Measurements from ENCODE around the gene APP.

DNA sequence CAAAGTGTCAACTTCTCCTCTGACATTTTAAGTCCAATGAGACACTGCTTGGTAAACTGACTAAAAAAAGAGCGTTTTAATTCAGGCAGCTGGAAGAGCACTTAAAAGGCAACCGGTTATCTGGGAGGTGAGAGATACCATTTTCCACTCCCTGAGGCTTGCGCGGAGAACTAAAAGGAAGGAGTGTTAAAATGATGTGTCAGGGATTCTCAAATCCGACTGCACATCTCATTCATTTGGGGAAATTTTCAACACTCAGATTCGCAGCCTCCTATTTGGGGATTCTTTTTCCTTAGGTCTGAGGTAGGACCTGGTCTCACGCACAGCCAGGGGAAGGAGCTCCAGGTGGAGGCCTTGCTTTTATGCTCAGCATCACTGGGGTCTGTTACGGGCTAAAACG lies 281.9 kb downstream of the APP start:
- TF ChIP-seq POLR2AphosphoS5 (IDR thresholded peaks at IDR 0.05) (no peak), POLR2A (IDR thresholded peaks at IDR 0.05) (no peak)
- TF ChIP-seq, protein P1, sequence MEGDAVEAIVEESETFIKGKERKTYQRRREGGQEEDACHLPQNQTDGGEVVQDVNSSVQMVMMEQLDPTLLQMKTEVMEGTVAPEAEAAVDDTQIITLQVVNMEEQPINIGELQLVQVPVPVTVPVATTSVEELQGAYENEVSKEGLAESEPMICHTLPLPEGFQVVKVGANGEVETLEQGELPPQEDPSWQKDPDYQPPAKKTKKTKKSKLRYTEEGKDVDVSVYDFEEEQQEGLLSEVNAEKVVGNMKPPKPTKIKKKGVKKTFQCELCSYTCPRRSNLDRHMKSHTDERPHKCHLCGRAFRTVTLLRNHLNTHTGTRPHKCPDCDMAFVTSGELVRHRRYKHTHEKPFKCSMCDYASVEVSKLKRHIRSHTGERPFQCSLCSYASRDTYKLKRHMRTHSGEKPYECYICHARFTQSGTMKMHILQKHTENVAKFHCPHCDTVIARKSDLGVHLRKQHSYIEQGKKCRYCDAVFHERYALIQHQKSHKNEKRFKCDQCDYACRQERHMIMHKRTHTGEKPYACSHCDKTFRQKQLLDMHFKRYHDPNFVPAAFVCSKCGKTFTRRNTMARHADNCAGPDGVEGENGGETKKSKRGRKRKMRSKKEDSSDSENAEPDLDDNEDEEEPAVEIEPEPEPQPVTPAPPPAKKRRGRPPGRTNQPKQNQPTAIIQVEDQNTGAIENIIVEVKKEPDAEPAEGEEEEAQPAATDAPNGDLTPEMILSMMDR (IDR thresholded peaks at IDR 0.05) = no peak
